PC-9 (cell line): ENCODE data around the gene ZFAND2B. TPM values are rescaled to one million over a fixed set of nuclear protein-coding genes. Genes with fewer than 3 reads are reported as not detected.
A peak's percentile ranks its signal among the peaks of the same experiment; 100 is the strongest.

Source experiments
- BruUV-seq: library from RNA; stranded (reverse); fragments of 400-500 nt; replicated peaks from 2 replicates; lab custom pipeline; 2021; lab: Mats Ljungman, UMichigan
- CTCF ChIA-PET: fragments of 300-600 bp; sonication (Branson Sonifier 250); formaldehyde crosslinking; loops from one replicate; lab custom pipeline; 2022; ENCODE audit warnings: antibody characterized with exemption; lab: Charles Lee
- POLR2A ChIA-PET: fragments of 300-600 bp; sonication (Branson Sonifier 250); formaldehyde crosslinking; loops from one replicate; lab custom pipeline; 2022; ENCODE audit warnings: antibody characterized with exemption; ENCODE audit not compliant: unreplicated experiment; lab: Charles Lee
- DNase-seq, 2 experiments: peaks; one replicate each; pipeline versions ENCODE4 v3.0.0 to v3.0.0-alpha.2; 2015 to 2022; ENCODE audit warnings: mixed read lengths in 1 of 2
- H2AFZ ChIP-seq: fragments of 200-600 bp; sonication (generic); 2 replicates; pipeline ENCODE4 v1.8.1; 2017; ENCODE audit warnings: antibody characterized with exemption
- H3F3A ChIP-seq: fragments of 200-600 bp; sonication (generic); 2 replicates; pipeline ENCODE4 v1.8.1; 2017; ENCODE audit warnings: antibody characterized with exemption, mild to moderate bottlenecking, low read depth; ENCODE audit not compliant: insufficient read depth
- H3K27ac ChIP-seq: fragments of 200-600 bp; sonication (generic); 2 replicates; pipeline ENCODE4 v1.6.1; 2016; ENCODE audit warnings: mixed run types
- H3K27me3 ChIP-seq: fragments of 200-600 bp; sonication (generic); 2 replicates; pipeline ENCODE4 v1.6.1; 2016; ENCODE audit warnings: low read depth, mixed run types; ENCODE audit not compliant: insufficient read depth
- H3K36me3 ChIP-seq: fragments of 200-600 bp; sonication (generic); 2 replicates; pipeline ENCODE4 v1.6.1; 2016; ENCODE audit warnings: low read depth, mixed run types
- H3K4me1 ChIP-seq: fragments of 200-600 bp; sonication (generic); replicated peaks from 2 replicates; pipeline ENCODE4 v1.6.1; 2016; ENCODE audit warnings: mixed run types; ENCODE audit not compliant: insufficient read depth
- H3K4me2 ChIP-seq: fragments of 200-600 bp; sonication (generic); 2 replicates; pipeline ENCODE4 v1.6.1; 2017; ENCODE audit warnings: mixed run types
- H3K4me3 ChIP-seq: fragments of 200-600 bp; sonication (generic); 2 replicates; pipeline ENCODE4 v1.6.1; 2016; ENCODE audit warnings: mixed run types
- H3K79me2 ChIP-seq: fragments of 200-600 bp; sonication (generic); 2 replicates; pipeline ENCODE4 v1.6.1; 2017; ENCODE audit warnings: low read depth, mixed run types
- H3K9me2 ChIP-seq: fragments of 200-600 bp; sonication (generic); 2 replicates; pipeline ENCODE4 v1.8.1; 2017; ENCODE audit warnings: mild to moderate bottlenecking; ENCODE audit not compliant: insufficient read depth
- H3K9me3 ChIP-seq: fragments of 200-600 bp; sonication (generic); 2 replicates; pipeline ENCODE4 v1.8.1; 2016; ENCODE audit warnings: low read depth; ENCODE audit not compliant: insufficient read depth
- H4K20me1 ChIP-seq: fragments of 200-600 bp; sonication (generic); 2 replicates; pipeline ENCODE4 v1.8.1; 2017; ENCODE audit not compliant: insufficient read depth
- CTCF ChIP-seq: fragments of 200-600 bp; sonication (generic); conservative IDR thresholded peaks from 2 replicates; pipeline ENCODE4 v1.6.1; 2017; ENCODE audit warnings: mixed run types, antibody characterized with exemption, mild to moderate bottlenecking, moderate library complexity
- EZH2 ChIP-seq: fragments of 200-600 bp; sonication (generic); IDR thresholded peaks from 2 replicates; pipeline ENCODE4 v1.8.0; 2017; ENCODE audit warnings: antibody characterized with exemption, low read depth
- intact Hi-C: fragments of 100-400 bp; cut with micrococcal nuclease; formaldehyde crosslinking; loops from one replicate; pipeline ENCODE4 v1.10.0; 2022; ENCODE audit not compliant: unreplicated experiment
- total RNA-seq: library from RNA; stranded (reverse); gene quantifications from 2 replicates; pipeline ENCODE4 v1.2.3, GENCODE V29; 2021

Gene ZFAND2B
- total RNA-seq, 1 experiment from 2014 or later = 24.6 TPM

- H3K27me3 ChIP-seq = no peaks in the 10 kb centered on the region
- H3K79me2 ChIP-seq = peaks cover 39% of the 10 kb centered on the region
- peaks cover 16% of the 10 kb centered on the region for H3K4me1 ChIP-seq
- POLR2A ChIA-PET = interaction anchor here (0.7 to 1.2 kb wide), 4 partner anchors 22 to 53 kb away, joined by 3 to 19 read pairs (median 6); partner anchors contain the start of gene CNPPD1
- intact Hi-C loops = loop anchor here (1.0 to 2.0 kb wide), 5 partner anchors 10 to 65 kb away; partner anchors contain the start of gene DNAJB2
- no peaks in the 10 kb centered on the region for H4K20me1 ChIP-seq
- H2AFZ ChIP-seq = peak overlapping the region; percentile 74
- CTCF ChIA-PET = interaction anchor here (1.4 kb wide), 1 partner anchor 66 kb away, joined by 5 read pairs; no protein-coding TSS in a partner anchor
- H3K9me3 ChIP-seq = no peaks in the 10 kb centered on the region
- no peak for DNase-seq
- no peaks in the 10 kb centered on the region for H3K9me2 ChIP-seq
- no peak overlapping the region for H3K27ac ChIP-seq
- H3F3A ChIP-seq = peaks cover 8% of the 10 kb centered on the region
- peak overlapping the region; percentile 97 for H3K4me2 ChIP-seq
- no peak for TF ChIP-seq EZH2
- TF ChIP-seq CTCF = no peak
- no TSS peak for BruUV-seq
- H3K4me3 ChIP-seq = peak overlapping the region; percentile 67
- H3K36me3 ChIP-seq = 0 out of 2 replicates have a peak, but pooled peaks cover 16% of the 10 kb centered on the region
Measured at GRCh38 chr2:219228911-219229304, 22.3 kb downstream of the ZFAND2B start.

GRCh38 chr2:219229305-219230058, 22.9 kb downstream of the ZFAND2B start, which contains the start of the genes ANKZF1 and ATG9A:
TSS of gene ANKZF1 (plus strand) at chr2:219229806. CDS start at chr2:219230258, 452 bp downstream.
TSS of gene ATG9A (minus strand) at chr2:219229636. CDS start at chr2:219228024, 1,612 bp downstream.
- intact Hi-C loops = loop anchor here (1.0 to 2.0 kb wide), 5 partner anchors 10 to 65 kb away; partner anchors contain the start of gene DNAJB2
- Histone ChIP-seq H3K79me2 (peaks cover 39% of the 10 kb centered on the region), H3K36me3 (0 out of 2 replicates have a peak, but pooled peaks cover 22% of the 10 kb centered on the region), H4K20me1 (no peaks in the 10 kb centered on the region; the same call in 1 of the 2 replicates), H3K9me2 (no peaks in the 10 kb centered on the region), H3K4me2 (peak within 1 kb of the TSS; percentile 97), H3F3A (peaks cover 8% of the 10 kb centered on the region), H3K9me3 (no peaks in the 10 kb centered on the region), H3K4me1 (peaks cover 16% of the 10 kb centered on the region), H3K4me3 (peak within 1 kb of the TSS; percentile 67), H2AFZ (peak within 1 kb of the TSS; percentile 80), H3K27ac (peak within 1 kb of the TSS; percentile 77), H3K27me3 (no peaks in the 10 kb centered on the region)
- TF ChIP-seq EZH2 (no peak), CTCF (no peak)
- BruUV-seq = no TSS peak
- DNase-seq = peak; percentile 97 to 98
- CTCF ChIA-PET = interaction anchor here (1.3 to 1.4 kb wide), 2 partner anchors 58 to 66 kb away, joined by 3 to 5 read pairs; no protein-coding TSS in a partner anchor
- POLR2A ChIA-PET = interaction anchor here (0.6 to 1.2 kb wide), 5 partner anchors 20 to 54 kb away, joined by 3 to 19 read pairs (median 6); partner anchors contain the start of gene CNPPD1

GRCh38 chr2:219230059-219230540, 23.5 kb downstream of the ZFAND2B start:
- POLR2A ChIA-PET = interaction anchor here (0.6 to 1.2 kb wide), 2 partner anchors 19 to 53 kb away, joined by 6 to 7 read pairs; partner anchors contain the start of gene CNPPD1
- 0 out of 2 replicates have a peak, but pooled peaks cover 22% of the 10 kb centered on the region for H3K36me3 ChIP-seq
- H3K79me2 ChIP-seq = peaks cover 39% of the 10 kb centered on the region
- TF ChIP-seq CTCF = no peak
- TF ChIP-seq EZH2 = no peak
- H3K9me3 ChIP-seq = no peaks in the 10 kb centered on the region
- H3F3A ChIP-seq = peaks cover 8% of the 10 kb centered on the region
- intact Hi-C loops = no loop called here
- peak overlapping the region; percentile 92 for H3K4me2 ChIP-seq
- peak overlapping the region; percentile 80 for H2AFZ ChIP-seq
- no peaks in the 10 kb centered on the region for H3K9me2 ChIP-seq
- peak overlapping the region; percentile 67 for H3K4me3 ChIP-seq
- BruUV-seq = TSS peak; percentile 70
- no peaks in the 10 kb centered on the region; the same call in 1 of the 2 replicates for H4K20me1 ChIP-seq
- H3K27me3 ChIP-seq = no peaks in the 10 kb centered on the region
- peak overlapping the region; percentile 77 for H3K27ac ChIP-seq
- peaks cover 16% of the 10 kb centered on the region for H3K4me1 ChIP-seq
- CTCF ChIA-PET = interaction anchor here (1.3 to 1.4 kb wide), 2 partner anchors 59 to 65 kb away, joined by 3 to 5 read pairs; no protein-coding TSS in a partner anchor
- peak; percentile 31 to 56 for DNase-seq
